IgD-negative memory B cell (primary cell): Measurements from ENCODE around the gene PALM. TPM values are rescaled to one million over a fixed set of nuclear protein-coding genes. Genes with fewer than 3 reads are reported as not detected.

Experiments used
- H3K27ac Mint-ChIP-seq, 3 donors: one replicate each; pipeline ENCODE4 v1.8.0; 2020 to 2022; ENCODE audit warnings: mild to moderate bottlenecking in 3 of 3, mixed read lengths in 3 of 3, moderate library complexity in 1 of 3
- H3K27me3 Mint-ChIP-seq: one replicate; pipeline ENCODE4 v1.8.0; 2021; ENCODE audit warnings: mixed read lengths
- H3K36me3 Mint-ChIP-seq: one replicate; pipeline ENCODE4 v1.8.0; 2020; ENCODE audit warnings: mild to moderate bottlenecking, mixed read lengths
- H3K4me1 Mint-ChIP-seq, 3 donors: one replicate each; pipeline ENCODE4 v1.8.0; 2020 to 2022; ENCODE audit warnings: mixed read lengths in 3 of 3, mild to moderate bottlenecking in 1 of 3
- H3K4me3 Mint-ChIP-seq, 4 donors: one replicate each; pipeline ENCODE4 v1.8.0; 2020 to 2022; ENCODE audit warnings: mild to moderate bottlenecking in 4 of 4, mixed read lengths in 4 of 4, moderate library complexity in 3 of 4
- H3K9me3 Mint-ChIP-seq, 3 donors: one replicate each; pipeline ENCODE4 v1.8.0; 2020 to 2021; ENCODE audit warnings: mixed read lengths in 3 of 3, mild to moderate bottlenecking in 1 of 3
- polyA plus RNA-seq: library from polyadenylated mRNA; unstranded; fragments of 300-500 nt; fragmentation: Illumina TruSeq; gene quantifications from one replicate; pipeline ENCODE4 v1.2.3, GENCODE V29; 2021

The PALM gene
- polyA plus RNA-seq, 1 donor from 2014 or later = not detected

DNA sequence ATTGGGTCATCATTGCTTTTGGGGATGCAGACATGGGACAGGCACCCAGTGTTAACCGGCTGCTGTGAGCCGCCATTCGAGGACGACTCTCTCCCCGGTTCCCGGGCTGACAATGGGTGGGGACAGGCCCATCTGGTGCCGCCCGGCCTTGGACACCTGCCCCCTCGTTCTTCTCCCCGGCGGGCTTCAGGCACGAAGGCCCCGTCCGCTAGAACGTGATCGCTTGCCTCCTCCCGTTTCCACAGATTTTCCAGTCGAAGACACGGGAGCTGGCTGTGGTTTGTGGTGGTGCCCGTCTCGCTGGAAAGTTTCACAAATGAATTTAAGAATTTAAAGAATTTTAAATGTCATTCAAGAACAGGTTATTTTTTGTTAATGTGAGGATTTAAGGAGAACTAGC lies 2.0 kb downstream of the PALM start:
- H3K9me3 Mint-ChIP-seq = peaks cover 1 to 5% (median 5%) of the 10 kb centered on the region in 3 donors
- no peaks in the 10 kb centered on the region for H3K36me3 Mint-ChIP-seq
- H3K4me3 Mint-ChIP-seq = no peak overlapping the region
- peaks cover 24% of the 10 kb centered on the region for H3K27me3 Mint-ChIP-seq
- H3K4me1 Mint-ChIP-seq = peaks cover 0 to 5% (median 0%) of the 10 kb centered on the region in 3 donors
- H3K27ac Mint-ChIP-seq = no peak overlapping the region

DNA sequence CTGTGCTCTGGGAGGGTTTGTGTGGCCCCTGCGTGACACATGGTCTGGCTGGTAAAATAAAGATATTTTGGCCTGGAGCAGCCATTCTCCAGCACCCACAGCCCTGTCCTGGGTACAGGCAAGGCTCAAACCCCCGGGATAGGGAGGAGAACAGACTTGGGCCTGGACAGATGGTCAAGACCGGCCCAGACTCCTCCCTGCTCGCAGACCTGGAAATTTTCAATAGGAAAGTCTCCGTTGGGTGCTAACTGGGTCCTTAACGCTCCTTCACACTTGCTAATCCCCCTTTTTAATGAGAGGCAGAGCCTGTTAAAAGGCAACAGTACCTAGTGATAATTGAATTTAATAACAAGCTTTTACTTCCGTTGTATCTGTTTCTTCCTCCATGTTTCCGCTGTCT lies 2.5 kb downstream of the PALM start:
- H3K4me1 Mint-ChIP-seq = peaks cover 0 to 5% (median 0%) of the 10 kb centered on the region in 3 donors
- H3K27ac Mint-ChIP-seq = no peak overlapping the region
- peaks cover 1 to 7% (median 7%) of the 10 kb centered on the region in 3 donors for H3K9me3 Mint-ChIP-seq
- H3K27me3 Mint-ChIP-seq = peaks cover 24% of the 10 kb centered on the region
- H3K4me3 Mint-ChIP-seq = peak overlapping the region in 1 of 4 donors; percentile 20
- H3K36me3 Mint-ChIP-seq = no peaks in the 10 kb centered on the region

DNA sequence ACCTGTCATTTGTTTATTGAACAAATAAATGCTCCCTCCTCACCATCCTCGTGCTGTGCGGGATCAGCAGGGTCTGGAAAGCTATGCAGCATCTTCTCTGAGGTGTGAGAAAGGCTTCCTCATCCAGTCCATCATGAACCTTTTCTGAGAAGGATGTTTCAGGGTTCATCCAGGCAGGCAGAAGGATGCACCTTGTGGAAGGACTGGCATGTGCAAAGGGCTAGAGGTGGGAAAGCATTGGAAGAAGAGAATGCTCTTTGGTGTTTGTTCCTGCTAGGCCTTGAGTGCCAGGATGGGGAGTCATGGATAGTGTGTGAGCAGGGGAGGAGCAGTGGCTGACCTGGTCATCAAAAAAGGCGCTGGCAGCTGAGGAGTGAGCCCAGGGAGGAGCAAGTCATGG lies 6.6 kb downstream of the PALM start:
- Mint-ChIP-seq H3K9me3 (peaks cover 1 to 7% (median 5%) of the 10 kb centered on the region in 3 donors), H3K27ac (no peak overlapping the region), H3K4me3 (no peak overlapping the region), H3K4me1 (peaks cover 0 to 5% (median 0%) of the 10 kb centered on the region in 3 donors), H3K27me3 (peaks cover 24% of the 10 kb centered on the region), H3K36me3 (peaks cover 1% of the 10 kb centered on the region)

DNA sequence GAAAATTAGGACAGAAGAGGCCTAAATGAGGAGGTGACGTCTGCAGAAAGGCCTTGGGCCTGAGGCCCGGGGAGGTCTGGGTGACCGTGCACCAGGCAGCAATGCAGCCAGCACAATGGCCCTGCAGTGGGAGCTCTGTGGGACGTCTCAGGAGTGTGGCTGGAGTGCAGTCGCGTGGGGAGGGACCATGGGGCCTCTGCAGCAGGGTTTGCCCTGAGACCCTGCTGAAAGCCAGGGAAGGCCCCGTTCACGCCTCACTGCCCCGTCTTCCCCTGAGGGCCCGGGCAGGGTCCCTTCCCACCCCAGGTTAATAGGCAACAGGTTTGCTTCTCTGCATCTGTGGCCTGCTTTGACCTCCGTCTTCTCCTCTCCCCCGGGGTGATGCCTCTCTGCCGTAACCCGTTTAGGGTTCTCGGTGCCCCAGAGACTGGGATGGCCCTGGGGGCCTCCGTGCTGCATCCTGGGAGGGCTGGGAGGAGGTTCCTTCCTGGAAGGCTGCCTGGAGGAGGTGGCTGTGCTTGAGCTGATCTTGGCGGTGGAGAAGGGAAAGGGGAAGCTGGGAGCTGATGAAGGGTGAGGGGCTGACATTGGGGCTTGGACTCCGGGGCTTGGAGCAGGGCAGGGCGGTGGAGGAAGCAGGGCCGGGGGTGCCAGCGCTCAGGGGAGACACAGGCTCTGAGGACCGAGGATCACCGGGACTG lies 9.7 kb downstream of the PALM start:
- H3K4me1 Mint-ChIP-seq = peaks cover 0 to 5% (median 3%) of the 10 kb centered on the region in 3 donors
- peak overlapping the region in 1 of 3 donors; percentile 70 for H3K27ac Mint-ChIP-seq
- H3K27me3 Mint-ChIP-seq = peaks cover 22% of the 10 kb centered on the region
- H3K4me3 Mint-ChIP-seq = no peak overlapping the region
- H3K36me3 Mint-ChIP-seq = peaks cover 1% of the 10 kb centered on the region
- H3K9me3 Mint-ChIP-seq = peaks cover 1 to 7% (median 5%) of the 10 kb centered on the region in 3 donors

DNA sequence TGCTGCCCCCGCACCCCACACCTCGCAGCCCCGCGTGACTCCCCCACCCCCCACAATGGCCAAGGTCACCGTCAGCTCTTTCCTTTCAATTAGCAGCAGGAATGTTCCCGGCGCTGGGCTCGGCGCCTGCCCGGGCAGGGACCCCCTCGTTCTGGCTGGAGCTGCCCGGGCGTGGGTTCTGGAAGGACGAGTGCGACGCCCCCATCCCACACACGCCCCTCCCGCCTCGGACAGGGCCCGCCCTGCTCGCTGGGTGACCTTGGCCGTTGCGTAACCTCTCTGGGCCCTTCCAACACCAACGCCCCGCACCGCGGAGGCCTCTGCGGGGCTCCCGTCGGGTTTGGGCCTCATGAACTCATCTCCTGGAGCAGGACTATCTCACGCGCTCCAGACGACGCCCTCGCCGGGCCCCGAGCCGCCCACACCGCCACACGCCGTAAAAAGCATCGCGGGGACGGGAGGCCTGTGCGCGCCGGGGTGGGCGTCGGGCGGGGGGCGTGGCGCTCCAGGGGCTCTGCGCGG lies 10.3 kb downstream of the PALM start:
- peaks cover 0 to 5% (median 3%) of the 10 kb centered on the region in 3 donors for H3K4me1 Mint-ChIP-seq
- peaks cover 1 to 7% (median 5%) of the 10 kb centered on the region in 3 donors for H3K9me3 Mint-ChIP-seq
- no peak overlapping the region for H3K4me3 Mint-ChIP-seq
- H3K27me3 Mint-ChIP-seq = peaks cover 27% of the 10 kb centered on the region
- H3K36me3 Mint-ChIP-seq = peaks cover 1% of the 10 kb centered on the region
- H3K27ac Mint-ChIP-seq = no peak overlapping the region

DNA sequence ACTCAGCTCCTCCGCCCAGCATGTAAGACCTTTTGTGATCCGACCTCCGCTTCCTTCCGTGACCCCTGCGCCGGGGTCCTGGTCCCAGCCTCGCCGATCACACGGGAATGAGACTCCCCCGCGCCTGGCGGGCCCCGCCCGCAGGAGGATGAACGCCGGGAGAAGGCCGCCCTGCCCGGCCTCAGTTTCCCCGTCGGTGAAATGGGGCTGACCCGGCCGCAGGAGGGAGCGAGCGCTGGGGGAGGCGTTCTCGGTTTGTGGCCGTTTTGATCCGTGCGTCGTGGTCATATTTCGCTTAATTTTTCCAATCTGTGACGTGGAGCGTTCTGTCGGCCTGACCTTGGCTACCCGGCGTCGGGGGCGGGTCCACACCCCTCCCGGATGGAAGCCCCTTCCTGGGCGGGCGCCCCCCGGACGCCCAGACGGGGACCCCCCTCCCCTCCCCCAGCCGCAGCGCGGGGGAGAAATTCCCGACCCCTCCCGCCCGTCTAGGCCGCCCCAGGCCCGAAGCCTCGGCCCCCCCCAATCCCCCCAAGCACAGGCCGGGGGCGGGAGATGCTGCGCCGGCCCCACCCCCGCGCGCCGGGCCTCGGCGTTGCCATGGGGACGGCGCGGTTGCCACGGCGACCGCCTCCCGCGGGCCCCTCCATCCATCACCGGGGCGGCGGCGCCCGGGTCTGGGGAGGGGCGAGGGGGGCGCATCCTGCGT lies 11.1 kb downstream of the PALM start:
- H3K27ac Mint-ChIP-seq = no peak overlapping the region
- peaks cover 27% of the 10 kb centered on the region for H3K27me3 Mint-ChIP-seq
- peaks cover 1 to 7% (median 5%) of the 10 kb centered on the region in 3 donors for H3K9me3 Mint-ChIP-seq
- no peak overlapping the region for H3K4me3 Mint-ChIP-seq
- H3K4me1 Mint-ChIP-seq = peaks cover 0 to 5% (median 3%) of the 10 kb centered on the region in 3 donors
- peaks cover 1% of the 10 kb centered on the region for H3K36me3 Mint-ChIP-seq

DNA sequence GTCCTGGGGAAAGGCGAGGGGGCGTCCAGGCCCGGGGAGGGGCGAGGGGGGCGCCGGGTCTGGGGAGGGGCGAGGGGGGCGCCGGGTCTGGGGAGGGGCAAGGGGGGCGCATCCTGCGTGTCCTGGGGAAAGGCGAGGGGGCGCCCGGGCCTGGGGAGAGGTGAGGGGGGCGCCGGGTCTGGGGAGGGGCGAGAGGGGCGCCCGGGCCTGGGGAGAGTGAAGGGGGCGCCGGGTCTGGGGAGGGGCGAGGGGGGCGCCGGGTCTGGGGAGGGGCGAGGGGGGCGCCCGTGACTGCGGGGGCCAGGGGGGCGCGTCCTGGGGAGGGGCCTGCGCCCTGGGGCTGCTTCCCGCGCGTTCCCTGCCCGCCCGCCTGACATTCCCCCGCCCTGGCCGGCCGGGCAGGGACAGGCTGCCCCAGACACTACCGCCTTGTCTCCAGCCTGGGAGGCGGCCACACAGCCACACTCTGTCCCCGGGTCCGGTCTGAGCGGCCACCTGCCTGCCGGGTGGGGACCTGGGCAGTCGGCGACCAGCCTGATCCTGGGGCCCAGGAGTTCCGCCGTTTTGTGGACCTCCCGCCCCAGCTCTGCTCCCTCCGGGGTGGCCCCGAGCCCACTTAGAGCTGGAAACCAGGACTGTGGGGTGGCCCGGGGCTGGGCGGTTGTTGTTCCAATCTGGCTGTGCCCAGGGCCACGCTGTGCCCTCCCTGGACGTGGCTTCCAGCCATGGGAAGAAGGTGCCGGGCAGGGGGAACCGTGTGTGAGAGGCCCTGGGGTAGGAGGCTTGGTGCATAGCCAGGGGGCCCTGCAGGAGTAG lies 11.8 kb downstream of the PALM start:
- peaks cover 1% of the 10 kb centered on the region for H3K36me3 Mint-ChIP-seq
- no peak overlapping the region for H3K27ac Mint-ChIP-seq
- peaks cover 24% of the 10 kb centered on the region for H3K27me3 Mint-ChIP-seq
- no peak overlapping the region for H3K4me3 Mint-ChIP-seq
- peaks cover 0 to 4% (median 4%) of the 10 kb centered on the region in 3 donors for H3K9me3 Mint-ChIP-seq
- peaks cover 0 to 5% (median 3%) of the 10 kb centered on the region in 3 donors for H3K4me1 Mint-ChIP-seq

DNA sequence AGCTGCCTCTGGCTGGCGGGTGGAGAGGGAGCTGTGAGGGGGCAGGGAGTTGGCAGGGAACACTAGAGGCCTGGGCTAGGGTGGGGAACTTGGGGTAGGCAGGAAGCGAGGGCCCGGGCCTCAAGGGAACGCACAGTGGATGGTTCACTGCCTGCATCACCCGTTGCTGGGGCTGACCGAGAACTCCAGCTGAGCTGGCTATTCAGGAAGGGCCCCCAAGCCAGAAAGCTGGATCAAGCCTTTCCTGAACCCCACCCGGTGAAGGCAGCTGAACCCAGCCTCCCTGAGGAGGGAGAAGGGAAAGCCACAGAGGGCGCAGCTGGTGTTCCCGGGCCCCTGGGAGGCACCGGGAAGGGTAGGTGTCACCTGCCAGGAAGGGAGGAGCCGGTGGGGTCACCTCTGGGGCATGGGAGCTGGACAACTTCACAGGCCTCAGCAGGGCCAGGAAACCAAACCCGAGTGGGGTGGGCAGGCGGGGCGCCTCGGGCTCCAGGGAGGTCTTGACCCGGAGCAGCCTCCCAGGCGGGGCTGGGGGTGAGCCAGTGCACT lies 13.9 kb downstream of the PALM start:
- Mint-ChIP-seq H3K27me3 (peaks cover 26% of the 10 kb centered on the region), H3K4me1 (peaks cover 0 to 5% (median 3%) of the 10 kb centered on the region in 3 donors), H3K36me3 (peaks cover 2% of the 10 kb centered on the region), H3K9me3 (no peaks in the 10 kb centered on the region), H3K27ac (no peak overlapping the region), H3K4me3 (peak overlapping the region in 3 of 4 donors; percentile 44 to 68 (median 52))

DNA sequence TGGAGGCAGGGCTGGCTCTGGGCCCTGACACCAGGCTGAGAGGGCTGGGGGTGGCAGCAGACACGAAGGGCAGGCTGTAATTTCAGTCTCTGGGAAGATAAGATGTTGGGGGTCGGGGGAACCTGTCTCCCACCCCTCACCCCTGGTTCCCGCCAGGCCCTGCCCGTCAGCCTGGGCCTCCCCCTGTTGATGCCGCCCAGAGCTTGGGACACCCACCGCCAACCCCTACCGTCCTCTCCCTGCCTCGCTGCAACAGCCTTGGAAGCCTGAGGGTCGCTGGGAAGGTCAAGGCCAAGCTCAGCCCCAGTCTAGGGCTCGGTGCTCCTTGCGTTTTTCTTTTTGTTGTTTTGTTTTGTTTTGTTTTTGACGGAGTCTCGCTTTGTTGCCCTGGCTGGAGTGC lies 14.5 kb downstream of the PALM start:
- peaks cover 0 to 6% (median 3%) of the 10 kb centered on the region in 3 donors for H3K4me1 Mint-ChIP-seq
- H3K4me3 Mint-ChIP-seq = no peak overlapping the region
- peaks cover 20% of the 10 kb centered on the region for H3K27me3 Mint-ChIP-seq
- peaks cover 1% of the 10 kb centered on the region for H3K36me3 Mint-ChIP-seq
- no peak overlapping the region for H3K27ac Mint-ChIP-seq
- no peaks in the 10 kb centered on the region for H3K9me3 Mint-ChIP-seq

DNA sequence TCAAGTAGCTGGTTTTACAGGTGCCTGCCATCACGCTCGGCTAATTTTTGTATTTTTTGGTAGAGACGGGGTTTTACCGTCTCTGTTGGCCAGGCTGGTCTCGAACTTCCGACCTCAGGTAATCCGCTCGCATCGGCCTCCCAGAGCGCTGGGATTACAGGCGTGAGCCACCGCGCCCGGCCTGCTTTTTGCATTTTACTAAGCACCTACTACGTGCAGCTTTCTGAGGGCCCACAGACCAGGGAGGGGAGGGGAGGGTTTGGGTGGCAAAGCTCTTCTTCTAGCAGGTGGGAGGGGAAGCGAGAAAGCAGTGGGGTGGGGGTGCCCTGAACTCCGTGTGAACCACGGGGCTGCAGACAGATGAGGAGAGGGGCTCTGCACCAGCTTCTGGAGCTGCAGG lies 15.0 kb downstream of the PALM start:
- Mint-ChIP-seq H3K27me3 (peaks cover 15% of the 10 kb centered on the region), H3K36me3 (peaks cover 1% of the 10 kb centered on the region), H3K9me3 (no peaks in the 10 kb centered on the region), H3K4me1 (peaks cover 0 to 6% (median 3%) of the 10 kb centered on the region in 3 donors), H3K27ac (no peak overlapping the region), H3K4me3 (no peak overlapping the region)

DNA sequence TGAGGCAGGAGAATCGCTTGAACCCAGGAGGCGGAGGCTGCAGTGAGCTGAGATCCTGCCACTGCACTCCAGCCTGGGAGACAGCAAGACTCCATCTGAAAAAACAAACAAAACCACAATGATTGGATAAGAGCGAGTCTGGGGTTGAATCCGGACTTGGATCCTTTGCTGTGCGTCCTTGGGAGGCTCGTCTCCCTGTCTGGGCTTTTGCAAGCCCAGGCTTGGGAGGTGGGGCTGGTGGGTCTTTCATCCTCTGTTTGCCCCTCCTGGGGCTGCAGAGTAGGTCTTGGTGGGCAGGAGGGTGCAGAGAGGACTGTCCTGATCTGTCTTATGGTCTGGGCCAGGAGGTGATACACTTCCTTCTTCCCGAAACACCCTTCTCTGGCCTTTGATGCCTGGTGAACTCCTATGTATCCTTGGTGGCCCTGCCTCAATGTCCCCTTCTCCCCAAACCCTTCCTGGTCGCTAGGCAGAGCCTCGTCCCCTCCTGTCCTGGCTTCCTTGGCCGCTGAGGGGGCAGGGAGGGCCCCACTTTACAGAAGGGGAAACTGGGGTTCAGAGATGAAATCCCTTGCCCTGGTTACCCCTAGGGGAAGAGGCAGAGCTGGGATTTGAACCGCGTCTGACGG lies 16.8 kb downstream of the PALM start:
- Mint-ChIP-seq H3K27ac (no peak overlapping the region), H3K27me3 (peaks cover 15% of the 10 kb centered on the region), H3K4me3 (no peak overlapping the region), H3K9me3 (no peaks in the 10 kb centered on the region), H3K36me3 (peaks cover 1% of the 10 kb centered on the region), H3K4me1 (peaks cover 0 to 6% (median 3%) of the 10 kb centered on the region in 3 donors)

DNA sequence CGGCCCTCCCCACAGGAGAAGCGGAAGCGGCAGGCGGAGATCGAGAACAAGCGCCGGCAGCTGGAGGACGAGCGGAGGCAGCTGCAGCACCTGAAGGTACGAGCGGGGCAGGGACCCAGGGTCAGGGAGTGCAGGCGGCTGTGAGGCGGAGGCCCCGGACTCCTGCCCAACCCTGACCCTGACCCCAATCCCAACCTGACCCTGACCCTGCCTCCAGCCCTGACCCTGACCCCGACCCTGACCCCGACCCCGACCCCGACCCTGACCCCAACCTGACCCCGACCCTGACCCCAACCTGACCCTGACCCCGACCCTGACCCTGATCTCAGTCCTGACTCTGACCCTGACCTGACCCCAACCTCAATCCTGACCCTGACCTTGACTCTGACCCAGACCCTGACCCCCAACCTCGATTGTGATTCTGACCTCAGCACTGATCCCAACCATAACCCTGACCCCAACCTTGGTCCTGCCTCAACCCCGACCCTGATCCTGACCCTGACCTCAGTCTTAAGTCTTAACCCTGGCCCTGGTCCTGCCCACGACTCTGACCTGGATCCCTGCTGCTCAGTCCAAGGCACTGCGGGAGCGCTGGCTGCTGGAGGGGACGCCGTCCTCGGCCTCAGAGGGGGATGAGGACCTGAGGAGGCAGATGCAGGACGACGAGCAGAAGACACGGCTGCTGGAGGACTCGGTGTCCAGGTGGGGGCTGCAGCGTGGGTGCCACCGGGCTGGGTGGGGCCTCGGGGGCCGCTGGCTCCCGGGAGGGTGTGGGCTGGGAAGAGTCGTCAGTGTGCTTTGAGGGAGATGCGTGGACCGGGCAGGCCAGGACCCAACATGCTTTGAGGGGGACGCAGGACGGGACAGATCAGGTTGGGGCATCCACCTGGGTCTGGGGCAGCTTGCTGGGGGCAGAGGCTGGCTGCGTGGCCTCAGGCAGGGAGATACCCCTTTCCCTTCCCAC lies 18.5 kb downstream of the PALM start:
- Mint-ChIP-seq H3K27ac (no peak overlapping the region), H3K36me3 (peaks cover 1% of the 10 kb centered on the region), H3K4me1 (peaks cover 0 to 5% (median 3%) of the 10 kb centered on the region in 3 donors), H3K4me3 (no peak overlapping the region), H3K9me3 (no peaks in the 10 kb centered on the region), H3K27me3 (peaks cover 15% of the 10 kb centered on the region)

DNA sequence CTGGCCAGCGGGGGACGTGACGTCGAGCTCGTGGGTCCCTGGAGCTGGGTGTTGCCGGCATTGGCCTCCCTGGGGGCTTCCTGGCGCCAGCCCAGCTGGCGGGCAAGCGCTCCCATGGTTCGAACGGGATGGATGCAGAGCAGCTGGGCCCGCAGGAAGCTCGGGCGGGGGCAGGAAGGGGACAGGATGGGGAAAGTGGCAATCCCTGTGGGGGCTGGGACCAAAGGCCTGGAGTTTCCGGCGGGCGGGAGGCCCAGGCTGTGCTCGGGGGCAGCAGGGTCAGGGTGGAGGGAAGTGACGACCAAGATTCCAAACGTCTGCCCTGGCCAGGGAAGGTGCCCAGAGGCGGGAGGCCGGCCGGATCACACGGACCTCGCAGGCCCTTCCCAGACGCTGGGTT lies 19.3 kb downstream of the PALM start:
- peaks cover 0 to 1% (median 0%) of the 10 kb centered on the region in 3 donors for H3K4me1 Mint-ChIP-seq
- H3K27ac Mint-ChIP-seq = no peak overlapping the region
- H3K27me3 Mint-ChIP-seq = peaks cover 12% of the 10 kb centered on the region
- peaks cover 1% of the 10 kb centered on the region for H3K36me3 Mint-ChIP-seq
- H3K9me3 Mint-ChIP-seq = no peaks in the 10 kb centered on the region
- no peak overlapping the region for H3K4me3 Mint-ChIP-seq
